Measurements from ENCODE around the gene CACNA1S.

Gene CACNA1S

DNA sequence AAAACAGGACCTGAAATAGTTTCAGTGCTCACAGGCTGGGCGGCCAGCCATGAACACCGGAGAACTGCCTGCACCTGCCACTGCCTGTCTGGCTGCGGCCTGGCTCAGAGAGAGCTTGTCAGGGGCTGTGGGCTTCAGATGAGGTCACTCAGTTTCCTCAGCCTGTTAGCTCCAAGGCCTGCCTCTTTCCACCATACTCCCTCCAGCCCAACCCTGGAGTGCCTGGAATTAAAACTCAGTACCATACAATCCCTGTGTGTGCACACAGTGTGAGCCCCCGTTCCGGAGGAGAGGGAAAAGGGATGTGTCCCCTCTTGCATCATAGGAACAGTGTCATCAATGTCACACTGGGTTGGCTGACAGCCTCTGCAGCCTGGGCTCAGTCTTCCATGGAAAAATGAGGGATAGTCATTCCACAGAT is 16.2 kb downstream of the CACNA1S start:
- H3K14ac ChIP-seq (ENCODE audit: low read length): no peak overlapping the region

DNA sequence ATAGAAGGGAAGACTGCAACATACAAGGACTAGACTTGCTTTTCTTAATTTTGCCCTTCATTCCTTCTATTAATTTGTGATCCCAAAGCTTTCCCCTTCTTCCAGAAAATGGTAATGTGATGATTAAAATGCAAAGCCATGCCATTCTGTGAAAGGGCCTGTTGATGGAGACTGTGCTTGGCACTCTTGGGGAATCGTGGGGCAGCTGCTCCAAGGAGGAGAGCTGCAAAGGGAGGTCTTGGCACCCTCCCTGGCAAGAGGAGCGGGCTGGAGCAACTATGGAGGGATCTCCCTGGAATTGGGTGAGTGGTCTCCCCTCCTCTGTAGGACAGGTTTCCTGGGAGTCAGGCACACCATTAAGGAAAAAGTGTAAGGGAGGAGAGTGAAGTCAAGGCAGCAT is 16.6 kb downstream of the CACNA1S start:
- peaks cover 22 to 43% of the 10 kb centered on the region in 2 donors for H3K4me1 ChIP-seq (ENCODE audit: control insufficient read depth in 2 of 2, insufficient read depth in 1 of 2, low read depth in 1 of 2, low read length in 2 of 2)
- no peaks in the 10 kb centered on the region for H3K9me3 ChIP-seq (replicated peaks in 1 of 2; ENCODE audit: control insufficient read depth in 2 of 2, insufficient read depth in 1 of 2, low read depth in 1 of 2, low read length in 2 of 2)
- DNase-seq (ENCODE audit: low spot score): no peak
- H3K18ac ChIP-seq (ENCODE audit: low read length): no peak overlapping the region
- no peak overlapping the region for H2BK5ac ChIP-seq (ENCODE audit: low read length)
- no peak overlapping the region for H3K9ac ChIP-seq (ENCODE audit: low read depth, low read length, poor library complexity)
- H2AK5ac ChIP-seq (ENCODE audit: low read depth, low read length): no peak overlapping the region
- H2AFZ ChIP-seq (ENCODE audit: low read length): peak overlapping the region; percentile 62
- H3K4ac ChIP-seq (ENCODE audit: low read length): no peak overlapping the region
- no peak overlapping the region for H3K27ac ChIP-seq (replicated peaks; ENCODE audit: low read length)
- no peak overlapping the region for H2BK12ac ChIP-seq (ENCODE audit: low read length)
- H4K8ac ChIP-seq (ENCODE audit: low read depth, low read length): no peak overlapping the region
- H3K27me3 ChIP-seq (ENCODE audit: control insufficient read depth in 3 of 3, insufficient read depth in 3 of 3, low read depth in 1 of 3, low read length in 3 of 3): no peaks in the 10 kb centered on the region
- no peak overlapping the region for H4K91ac ChIP-seq (ENCODE audit: low read depth, low read length, poor library complexity)
- no CpG with 5 or more reads among the region's 2 CpGs for WGBS, 2 donors (ENCODE audit: extremely low coverage in 2 of 2, insufficient read length in 2 of 2, insufficient replicate concordance in 1 of 2)
- H3K4me3 ChIP-seq (ENCODE audit: low read length in 2 of 2): no peak overlapping the region
- no peak overlapping the region for H2BK120ac ChIP-seq (ENCODE audit: low read depth, low read length)
- no peaks in the 10 kb centered on the region for H3K79me1 ChIP-seq (ENCODE audit: low read depth, low read length)
- H3K4me2 ChIP-seq (ENCODE audit: insufficient read depth, low read length, poor library complexity, severe bottlenecking): no peak overlapping the region
- H2BK15ac ChIP-seq (ENCODE audit: low read length): no peak overlapping the region
- H3K36me3 ChIP-seq (replicated peaks in 1 of 2; ENCODE audit: control insufficient read depth in 2 of 2, insufficient read depth in 2 of 2, low read length in 2 of 2): no peaks in the 10 kb centered on the region
- H3K14ac ChIP-seq (ENCODE audit: low read length): no peak overlapping the region
- H3K23ac ChIP-seq (ENCODE audit: low read depth, low read length, poor library complexity): no peak overlapping the region

More for the DNA sequence above, 16.2 kb downstream of the CACNA1S start:
- no peak overlapping the region for H3K23ac ChIP-seq (ENCODE audit: low read depth, low read length, poor library complexity)
- H4K8ac ChIP-seq (ENCODE audit: low read depth, low read length): no peak overlapping the region
- H3K4me2 ChIP-seq (ENCODE audit: insufficient read depth, low read length, poor library complexity, severe bottlenecking): no peak overlapping the region
- H3K4me1 ChIP-seq (ENCODE audit: control insufficient read depth in 2 of 2, insufficient read depth in 1 of 2, low read depth in 1 of 2, low read length in 2 of 2): peaks cover 22 to 43% of the 10 kb centered on the region in 2 donors
- no peaks in the 10 kb centered on the region for H3K79me1 ChIP-seq (ENCODE audit: low read depth, low read length)
- no peaks in the 10 kb centered on the region for H3K9me3 ChIP-seq (replicated peaks in 1 of 2; ENCODE audit: control insufficient read depth in 2 of 2, insufficient read depth in 1 of 2, low read depth in 1 of 2, low read length in 2 of 2)
- no peaks in the 10 kb centered on the region for H3K36me3 ChIP-seq (replicated peaks in 1 of 2; ENCODE audit: control insufficient read depth in 2 of 2, insufficient read depth in 2 of 2, low read length in 2 of 2)
- no peak overlapping the region for H2AK5ac ChIP-seq (ENCODE audit: low read depth, low read length)
- no peak overlapping the region for H3K18ac ChIP-seq (ENCODE audit: low read length)
- H2BK15ac ChIP-seq (ENCODE audit: low read length): no peak overlapping the region
- no peak overlapping the region for H3K4ac ChIP-seq (ENCODE audit: low read length)
- H2BK120ac ChIP-seq (ENCODE audit: low read depth, low read length): no peak overlapping the region
- no peak overlapping the region for H3K9ac ChIP-seq (ENCODE audit: low read depth, low read length, poor library complexity)
- DNase-seq (ENCODE audit: low spot score): no peak
- H3K27me3 ChIP-seq (ENCODE audit: control insufficient read depth in 3 of 3, insufficient read depth in 3 of 3, low read depth in 1 of 3, low read length in 3 of 3): no peaks in the 10 kb centered on the region
- peak overlapping the region; percentile 62 for H2AFZ ChIP-seq (ENCODE audit: low read length)
- no peak overlapping the region for H3K4me3 ChIP-seq (ENCODE audit: low read length in 2 of 2)
- no CpG with 5 or more reads among the region's 5 CpGs for WGBS, 2 donors (ENCODE audit: extremely low coverage in 2 of 2, insufficient read length in 2 of 2, insufficient replicate concordance in 1 of 2)
- no peak overlapping the region for H2BK5ac ChIP-seq (ENCODE audit: low read length)
- H2BK12ac ChIP-seq (ENCODE audit: low read length): no peak overlapping the region
- no peak overlapping the region for H3K27ac ChIP-seq (replicated peaks; ENCODE audit: low read length)
- H4K91ac ChIP-seq (ENCODE audit: low read depth, low read length, poor library complexity): no peak overlapping the region

DNA sequence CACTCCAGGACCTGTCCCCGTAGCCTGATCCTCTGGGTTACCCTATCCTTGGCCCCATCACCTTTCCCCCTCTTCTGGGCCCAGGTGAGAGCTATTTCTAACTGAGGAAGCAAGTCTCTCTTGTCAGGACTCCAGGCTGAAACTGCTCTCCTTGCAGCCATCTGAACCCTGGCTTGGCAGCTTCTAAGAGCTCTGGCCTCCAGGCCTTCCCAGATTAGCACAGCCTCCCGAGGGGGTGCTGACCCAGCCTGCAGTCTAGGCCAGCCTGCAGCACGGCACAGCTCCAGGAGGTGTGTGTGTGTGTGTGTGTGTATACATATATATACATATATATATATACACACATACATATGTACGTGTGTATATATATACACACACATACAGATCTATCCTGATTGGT is 17.4 kb downstream of the CACNA1S start:
- Histone ChIP-seq H3K4me3 (ENCODE audit: low read length in 2 of 2) (no peak overlapping the region), H4K8ac (ENCODE audit: low read depth, low read length) (no peak overlapping the region)

DNA sequence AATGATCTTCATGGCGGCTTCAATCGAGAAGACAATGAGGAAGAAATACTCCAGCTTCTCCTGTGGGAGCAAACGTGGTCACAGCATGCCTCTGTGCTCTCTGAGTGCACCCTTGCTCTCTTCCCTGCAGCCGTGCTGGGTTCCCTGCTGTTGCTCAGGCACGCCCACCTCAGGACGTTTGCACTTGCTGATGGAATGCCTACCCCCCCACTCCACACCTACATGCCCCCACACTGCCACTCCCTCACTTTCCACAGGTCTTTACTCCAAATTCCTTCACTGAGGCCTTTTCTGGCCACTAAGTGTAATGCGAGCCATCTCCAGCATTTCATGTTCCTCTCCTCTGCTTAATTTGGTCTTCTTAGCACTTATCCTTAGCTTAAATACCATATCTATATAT is 18.3 kb downstream of the CACNA1S start:
- Histone ChIP-seq H3K23ac (ENCODE audit: low read depth, low read length, poor library complexity) (no peak overlapping the region), H3K27ac (replicated peaks; ENCODE audit: low read length) (no peak overlapping the region), H3K4me2 (ENCODE audit: insufficient read depth, low read length, poor library complexity, severe bottlenecking) (no peak overlapping the region), H4K91ac (ENCODE audit: low read depth, low read length, poor library complexity) (no peak overlapping the region), H3K9me3 (replicated peaks in 1 of 2; ENCODE audit: control insufficient read depth in 2 of 2, insufficient read depth in 1 of 2, low read depth in 1 of 2, low read length in 2 of 2) (no peaks in the 10 kb centered on the region), H2AFZ (ENCODE audit: low read length) (no peak overlapping the region), H3K18ac (ENCODE audit: low read length) (peak overlapping the region; percentile 1), H2AK5ac (ENCODE audit: low read depth, low read length) (no peak overlapping the region), H2BK5ac (ENCODE audit: low read length) (no peak overlapping the region), H2BK12ac (ENCODE audit: low read length) (no peak overlapping the region), H3K36me3 (replicated peaks in 1 of 2; ENCODE audit: control insufficient read depth in 2 of 2, insufficient read depth in 2 of 2, low read length in 2 of 2) (no peaks in the 10 kb centered on the region), H3K9ac (ENCODE audit: low read depth, low read length, poor library complexity) (no peak overlapping the region), H2BK15ac (ENCODE audit: low read length) (no peak overlapping the region), H4K8ac (ENCODE audit: low read depth, low read length) (no peak overlapping the region), H3K79me1 (ENCODE audit: low read depth, low read length) (no peaks in the 10 kb centered on the region), H3K4me3 (ENCODE audit: low read length in 2 of 2) (no peak overlapping the region), H3K14ac (ENCODE audit: low read length) (no peak overlapping the region), H3K27me3 (ENCODE audit: control insufficient read depth in 3 of 3, insufficient read depth in 3 of 3, low read depth in 1 of 3, low read length in 3 of 3) (no peaks in the 10 kb centered on the region), H3K4me1 (ENCODE audit: control insufficient read depth in 2 of 2, insufficient read depth in 1 of 2, low read depth in 1 of 2, low read length in 2 of 2) (peaks cover 22 to 43% of the 10 kb centered on the region in 2 donors), H3K4ac (ENCODE audit: low read length) (no peak overlapping the region), H2BK120ac (ENCODE audit: low read depth, low read length) (no peak overlapping the region)
- no peak for DNase-seq (ENCODE audit: low spot score)
- no CpG with 5 or more reads among the region's 7 CpGs for WGBS, 2 donors (ENCODE audit: extremely low coverage in 2 of 2, insufficient read length in 2 of 2, insufficient replicate concordance in 1 of 2)

More for the DNA sequence above, 17.4 kb downstream of the CACNA1S start:
- no peak overlapping the region for H4K91ac ChIP-seq (ENCODE audit: low read depth, low read length, poor library complexity)
- H2AK5ac ChIP-seq (ENCODE audit: low read depth, low read length): no peak overlapping the region
- H3K27ac ChIP-seq (replicated peaks; ENCODE audit: low read length): no peak overlapping the region
- no peak for DNase-seq (ENCODE audit: low spot score)
- H3K9ac ChIP-seq (ENCODE audit: low read depth, low read length, poor library complexity): no peak overlapping the region
- no peak overlapping the region for H3K4me2 ChIP-seq (ENCODE audit: insufficient read depth, low read length, poor library complexity, severe bottlenecking)
- no peak overlapping the region for H2BK15ac ChIP-seq (ENCODE audit: low read length)
- H3K27me3 ChIP-seq (ENCODE audit: control insufficient read depth in 3 of 3, insufficient read depth in 3 of 3, low read depth in 1 of 3, low read length in 3 of 3): no peaks in the 10 kb centered on the region
- H3K14ac ChIP-seq (ENCODE audit: low read length): no peak overlapping the region
- no peak overlapping the region for H3K23ac ChIP-seq (ENCODE audit: low read depth, low read length, poor library complexity)
- H3K4ac ChIP-seq (ENCODE audit: low read length): no peak overlapping the region
- H2BK12ac ChIP-seq (ENCODE audit: low read length): no peak overlapping the region
- no peaks in the 10 kb centered on the region for H3K79me1 ChIP-seq (ENCODE audit: low read depth, low read length)
- H3K18ac ChIP-seq (ENCODE audit: low read length): no peak overlapping the region
- H2BK5ac ChIP-seq (ENCODE audit: low read length): no peak overlapping the region
- no peaks in the 10 kb centered on the region for H3K9me3 ChIP-seq (replicated peaks in 1 of 2; ENCODE audit: control insufficient read depth in 2 of 2, insufficient read depth in 1 of 2, low read depth in 1 of 2, low read length in 2 of 2)
- whole genome bisulfite sequencing, 2 donors (ENCODE audit: extremely low coverage in 2 of 2, insufficient read length in 2 of 2, insufficient replicate concordance in 1 of 2): no CpG with 5 or more reads among the region's 4 CpGs
- H2AFZ ChIP-seq (ENCODE audit: low read length): no peak overlapping the region
- no peak overlapping the region for H2BK120ac ChIP-seq (ENCODE audit: low read depth, low read length)
- H3K36me3 ChIP-seq (replicated peaks in 1 of 2; ENCODE audit: control insufficient read depth in 2 of 2, insufficient read depth in 2 of 2, low read length in 2 of 2): no peaks in the 10 kb centered on the region
- H3K4me1 ChIP-seq (ENCODE audit: control insufficient read depth in 2 of 2, insufficient read depth in 1 of 2, low read depth in 1 of 2, low read length in 2 of 2): peaks cover 21 to 44% of the 10 kb centered on the region in 2 donors

Measured in neuronal stem cell (in vitro differentiated cells).